HG02885 (cell line): ENCODE results near the gene HYDIN.
"Not testable (repeated sequence)": the region's sequence is repeated elsewhere in the genome, so short reads cannot be mapped to it uniquely, and the experiment has no call there.

Source experiments
- ATAC-seq: cut with Tn5 transposase; IDR thresholded peaks from one replicate; pipeline ENCODE4 v1.9.1; 2021; ENCODE audit warnings: mild to moderate bottlenecking; ENCODE audit not compliant: unreplicated experiment, poor library complexity

Gene HYDIN

DNA sequence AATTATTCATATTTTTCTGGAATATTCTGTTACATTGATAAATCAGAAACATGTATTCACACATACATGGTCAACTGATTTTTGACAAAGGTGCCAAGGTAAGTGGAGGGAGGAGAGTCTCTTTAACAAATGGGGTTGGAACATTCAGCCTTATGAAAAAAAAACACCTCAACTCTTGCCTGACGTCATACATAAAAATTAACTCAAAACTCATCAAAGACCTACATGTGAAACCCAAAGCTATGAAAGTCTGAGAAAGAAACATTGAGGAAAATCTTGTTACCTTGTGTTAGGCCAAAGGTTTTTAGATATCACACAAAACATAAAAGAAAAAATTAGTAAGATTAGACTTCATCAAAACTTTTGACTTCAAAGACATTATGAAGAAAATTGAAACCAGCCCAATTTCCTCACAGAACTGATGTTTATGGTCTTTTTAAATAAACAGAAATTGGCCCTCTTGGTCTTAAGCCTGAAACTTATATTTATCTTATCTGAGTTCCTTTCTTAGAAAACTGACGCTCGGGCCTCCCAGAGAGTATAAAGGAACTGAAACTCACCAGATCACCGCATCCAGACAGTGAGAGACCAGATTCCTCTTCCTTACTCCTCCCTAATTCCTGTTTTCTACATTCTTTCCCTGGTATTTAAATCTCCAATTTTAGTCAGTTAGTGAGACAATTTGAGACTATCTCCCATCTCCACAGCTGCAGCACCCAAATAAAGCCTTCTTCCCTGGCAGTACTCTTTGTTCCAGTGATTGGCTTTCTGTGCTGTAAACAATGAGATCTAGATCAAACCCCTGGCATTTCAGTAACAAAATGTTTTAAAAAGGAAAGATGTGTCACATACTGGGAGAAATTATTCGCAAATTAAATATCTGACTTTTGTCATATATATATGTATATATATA is 4.0 kb downstream of the HYDIN start:
- ATAC-seq, result no peak

DNA sequence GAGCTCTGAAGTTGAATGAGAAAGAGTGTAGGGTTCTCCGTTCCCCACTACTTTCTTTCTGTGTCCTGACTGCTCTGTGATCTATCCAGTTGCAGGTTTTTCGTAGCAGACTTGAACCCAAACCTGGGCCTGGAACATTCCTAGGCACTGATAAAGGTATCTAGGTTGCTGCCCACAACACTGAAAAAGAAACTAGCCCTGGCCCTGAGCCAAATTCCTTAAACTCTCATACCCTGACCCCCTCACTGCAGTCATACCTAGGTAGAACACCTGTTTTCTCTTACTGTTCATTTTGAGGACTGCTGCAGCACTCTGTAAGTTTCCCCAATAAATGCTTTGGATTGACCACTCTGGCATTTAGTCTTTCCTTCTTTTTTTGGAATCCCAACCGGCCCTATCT is 5.4 kb downstream of the HYDIN start:
- ATAC-seq, result no peak

DNA sequence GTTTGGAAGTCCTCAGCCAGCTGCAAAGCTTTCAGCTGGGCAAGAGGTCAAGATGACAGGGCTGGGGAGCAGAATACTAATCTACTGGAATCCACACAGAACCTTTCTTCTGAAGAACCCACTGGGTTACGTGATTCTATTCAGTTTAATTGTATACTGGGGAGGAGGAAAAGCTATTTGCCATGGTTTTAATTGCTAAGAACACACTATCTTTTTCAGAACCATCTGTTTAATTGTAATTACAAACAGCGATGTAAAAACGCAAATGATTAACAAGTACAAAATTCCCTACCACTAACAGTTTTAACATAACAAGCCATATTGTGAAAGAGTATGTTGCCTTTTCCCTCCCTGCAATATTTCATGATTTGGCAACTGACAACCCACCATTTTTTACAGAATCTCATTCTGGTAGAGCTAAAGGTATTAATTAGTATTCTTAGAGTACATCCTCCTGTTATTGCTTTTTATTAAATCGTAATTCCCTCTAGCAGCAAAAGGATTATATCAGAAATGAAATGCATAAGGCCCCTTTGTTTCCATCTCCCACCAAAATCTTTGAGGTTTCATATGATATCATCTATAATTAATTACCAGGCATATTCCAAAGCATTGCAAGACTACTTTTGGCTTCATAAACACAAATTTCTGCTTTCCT is 12.1 kb downstream of the HYDIN start:
- ATAC-seq, result no peak

DNA sequence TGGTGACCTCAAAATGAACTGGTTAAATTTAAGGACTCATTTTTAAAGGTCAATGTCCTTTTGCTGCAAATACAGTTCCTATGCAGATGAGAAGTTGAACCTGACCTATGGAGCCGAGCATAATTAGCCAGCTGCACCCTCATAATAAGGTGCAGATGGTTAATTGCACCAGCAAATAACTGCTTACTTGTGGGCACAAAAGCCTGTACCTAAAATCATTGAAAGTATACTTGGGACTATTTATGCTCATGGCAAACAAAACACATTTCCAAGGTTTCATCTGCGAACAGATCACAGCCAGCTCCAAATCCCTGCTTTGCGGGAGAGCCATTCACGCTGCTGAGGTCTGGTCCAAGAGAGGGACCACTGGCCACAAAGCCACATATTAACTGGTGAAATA is 13.0 kb downstream of the HYDIN start:
- ATAC-seq, result no peak

DNA sequence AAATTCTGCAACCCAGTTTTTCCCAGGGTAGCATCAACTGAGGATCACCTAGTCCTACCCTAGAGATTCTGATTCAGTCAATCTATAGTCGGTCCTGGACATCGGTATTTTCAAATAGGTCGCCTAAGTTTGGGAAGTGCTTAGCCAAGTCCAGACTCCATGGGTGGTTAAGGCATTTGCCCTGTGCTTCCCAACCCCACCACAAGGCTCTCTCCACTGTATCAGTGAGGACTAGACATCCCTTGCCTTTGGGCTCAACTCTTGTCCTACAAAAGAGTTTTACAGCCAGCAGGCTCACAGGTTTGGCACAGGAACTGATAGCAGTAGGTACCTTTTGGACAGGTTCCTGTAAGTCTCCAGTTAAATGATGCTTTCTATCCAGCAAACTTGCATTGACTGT is 13.8 kb downstream of the HYDIN start:
- no peak for ATAC-seq

DNA sequence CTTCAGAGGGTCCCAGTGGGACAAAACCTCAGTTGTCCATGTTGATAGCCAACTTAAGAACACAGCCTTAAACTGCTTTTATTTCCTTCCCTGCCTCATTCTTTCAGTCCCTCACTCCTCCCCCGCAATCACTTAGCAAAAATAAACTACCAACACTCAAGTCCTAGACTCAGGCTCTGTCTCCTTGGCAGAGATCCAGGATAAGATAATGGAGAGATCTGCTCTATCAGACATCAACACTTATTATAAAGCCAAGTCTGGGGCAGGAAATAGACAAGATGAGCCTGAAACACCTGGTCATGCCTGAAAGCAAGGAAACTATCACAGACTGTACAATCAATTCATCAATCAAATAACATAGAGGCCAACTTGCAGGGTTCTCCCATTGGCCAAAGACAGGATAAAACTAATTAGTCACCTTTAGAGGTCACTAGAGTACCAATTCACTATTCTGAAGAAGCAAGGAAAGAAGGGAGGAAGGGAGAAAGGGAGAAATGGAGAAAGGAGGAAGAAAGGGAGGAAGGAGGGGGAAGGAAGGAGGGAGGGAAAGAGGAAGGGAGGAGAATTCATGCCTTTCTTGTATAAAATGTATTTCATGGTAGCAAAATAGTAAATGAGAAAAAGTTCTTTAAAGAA is 15.7 kb downstream of the HYDIN start:
- ATAC-seq, result no peak

DNA sequence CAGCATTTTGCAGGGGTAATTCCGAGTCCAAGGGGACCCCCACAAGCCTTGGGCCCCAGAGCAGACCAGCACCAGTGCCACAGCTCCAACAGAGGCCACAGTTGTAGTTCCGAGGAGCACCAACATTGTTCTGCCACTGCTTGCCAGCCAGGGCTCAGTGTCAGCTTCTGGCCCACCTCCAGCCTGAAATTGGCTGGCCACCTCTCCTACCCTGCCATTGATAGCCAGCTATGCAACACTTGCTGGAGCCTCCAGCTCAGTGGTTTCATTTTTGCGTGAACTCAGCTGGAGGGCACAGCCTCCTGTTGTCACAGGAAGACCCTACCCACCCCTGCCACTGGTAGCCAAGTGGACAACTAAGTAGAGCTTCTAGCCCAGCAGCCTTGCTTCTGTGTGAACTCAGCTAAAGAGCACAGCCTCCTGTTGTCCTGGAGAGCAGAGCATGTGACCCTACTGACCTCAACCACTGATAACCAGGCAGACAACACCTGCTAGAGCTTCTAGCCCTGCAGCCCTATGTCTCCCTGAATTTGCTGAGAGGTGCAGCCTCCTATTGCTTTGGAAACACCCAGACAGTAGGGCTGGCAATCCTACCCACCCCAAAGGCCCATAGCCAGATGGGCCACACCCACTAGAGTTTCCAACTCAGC is 24.9 kb downstream of the HYDIN start:
- ATAC-seq, result no peak

DNA sequence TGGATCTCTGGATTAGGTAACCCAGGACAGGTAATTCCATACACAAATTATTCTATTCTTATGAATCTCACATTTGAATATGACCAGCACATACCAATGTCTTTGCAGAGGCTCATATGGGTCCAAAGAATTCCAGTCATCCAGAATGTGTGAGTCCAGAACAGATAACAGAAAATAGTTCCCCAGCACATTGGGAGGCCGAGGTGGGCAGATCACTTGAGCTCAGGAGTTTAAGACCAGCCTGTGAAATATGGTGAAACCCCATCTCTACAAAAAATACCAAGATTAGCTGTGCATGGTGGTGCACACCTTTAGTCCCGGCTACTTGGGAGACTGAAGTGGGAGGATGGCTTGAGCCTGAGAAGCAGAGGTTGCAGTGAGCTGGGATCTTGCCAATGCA is 26.9 kb downstream of the HYDIN start:
- no peak for ATAC-seq

DNA sequence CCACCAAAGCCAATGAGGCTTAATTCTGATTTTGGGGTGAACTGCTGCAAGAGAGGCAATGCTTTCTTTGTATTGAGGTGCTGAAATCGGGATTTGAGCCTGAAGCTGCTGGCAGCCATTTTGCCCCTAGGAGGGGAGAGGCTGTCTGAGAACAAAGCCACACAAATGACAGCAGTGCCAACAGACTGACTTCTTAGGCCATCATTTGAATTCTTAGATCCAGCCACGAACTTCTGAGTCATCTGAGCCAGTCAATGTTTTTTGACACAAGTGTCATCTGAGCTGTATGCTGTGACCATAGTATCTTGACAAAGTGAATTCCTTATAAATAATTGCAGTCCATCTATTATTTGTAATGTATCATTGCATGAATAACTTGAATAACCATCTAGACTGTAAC is 29.0 kb downstream of the HYDIN start:
- ATAC-seq, result no peak

DNA sequence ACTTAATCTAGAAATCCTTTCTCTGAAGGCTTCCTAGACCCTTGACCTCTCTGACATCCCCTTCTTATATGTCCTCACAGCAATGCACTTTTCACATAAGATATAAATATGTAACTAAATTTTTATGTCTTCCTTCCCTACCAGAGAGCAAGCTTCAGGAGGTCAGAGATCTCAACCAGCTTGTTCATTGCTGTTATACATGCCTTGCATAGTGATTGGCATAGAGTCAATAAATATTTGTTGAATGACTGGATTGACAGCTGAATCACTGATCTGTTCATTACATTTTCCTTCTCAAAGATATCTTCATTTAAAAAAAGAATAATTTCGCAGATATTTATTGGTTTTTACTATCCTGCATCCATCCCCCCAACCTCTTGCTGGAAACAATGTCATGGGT is 29.5 kb downstream of the HYDIN start:
- ATAC-seq, result no peak

DNA sequence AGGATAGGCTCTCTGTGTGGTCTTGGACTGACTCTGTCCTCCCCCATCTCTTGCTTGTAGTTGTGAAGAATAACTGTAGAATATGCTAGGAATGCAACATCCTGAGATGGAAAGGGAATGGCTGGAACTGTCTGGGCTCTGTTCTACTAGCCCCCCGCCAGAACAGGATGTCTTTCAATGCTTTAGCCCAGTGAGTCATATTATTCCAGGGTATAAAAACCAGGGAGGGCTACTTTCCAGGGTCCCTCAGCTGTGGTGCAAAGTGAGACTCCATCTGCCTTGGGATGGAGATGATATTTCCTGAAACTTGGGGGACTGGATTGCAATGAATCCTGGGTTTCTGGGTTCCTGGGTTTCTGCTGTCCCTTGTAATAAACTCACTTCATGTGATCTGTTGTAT is 32.1 kb downstream of the HYDIN start:
- ATAC-seq, result no peak

DNA sequence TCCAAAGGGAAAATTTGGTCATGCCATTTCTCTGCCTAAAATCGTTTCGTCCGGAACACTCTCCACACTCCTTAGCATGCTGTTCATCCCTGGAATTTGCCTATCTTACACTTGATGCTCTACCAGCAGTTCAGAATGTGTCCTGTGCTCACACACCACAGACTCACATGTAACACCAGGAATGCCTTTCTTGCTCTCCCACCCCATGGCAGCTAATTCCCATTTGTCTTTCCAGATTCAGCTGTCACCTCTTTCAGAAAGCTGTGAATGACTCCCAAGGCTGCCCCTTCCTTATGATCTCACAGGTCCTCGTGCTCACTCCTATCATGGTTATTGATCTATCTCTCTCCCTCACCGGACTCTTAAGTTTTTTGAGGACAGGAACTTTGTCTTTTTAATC is 38.1 kb downstream of the HYDIN start:
- no peak for ATAC-seq

DNA sequence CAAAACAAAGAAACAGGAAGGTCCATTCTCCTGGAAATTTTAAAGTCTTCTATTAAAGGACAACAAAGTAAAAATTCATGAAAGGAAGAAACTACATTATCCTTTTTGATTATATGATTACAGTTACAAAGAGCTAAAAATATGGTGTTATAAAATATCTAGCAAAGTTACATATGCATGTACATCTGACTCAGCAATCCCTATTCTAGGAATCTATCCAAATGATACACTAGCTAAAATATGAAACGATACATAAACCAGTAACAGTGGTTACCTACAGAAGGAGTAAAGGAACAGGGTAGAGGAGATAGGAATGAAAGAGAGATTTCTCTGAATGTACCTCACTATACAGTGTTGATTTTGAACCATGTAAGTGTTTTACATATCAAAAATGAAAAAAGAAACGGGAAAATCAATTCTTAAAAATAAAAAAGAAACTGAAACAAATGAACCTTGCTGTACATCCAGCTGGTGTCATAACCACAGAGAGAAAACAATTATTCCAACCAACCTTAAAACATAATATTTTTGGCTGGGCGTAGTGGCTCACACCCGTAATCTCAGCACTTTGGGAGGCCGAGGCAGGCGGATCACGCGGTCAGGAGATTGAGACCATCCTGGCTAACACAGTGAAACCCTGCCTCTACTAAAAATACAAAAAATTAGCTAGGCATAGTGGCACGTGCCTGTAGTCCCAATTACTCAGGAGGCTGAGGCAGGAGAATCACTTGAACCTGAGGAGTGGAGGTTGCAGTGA is 41.4 kb downstream of the HYDIN start:
- ATAC-seq, result no peak

DNA sequence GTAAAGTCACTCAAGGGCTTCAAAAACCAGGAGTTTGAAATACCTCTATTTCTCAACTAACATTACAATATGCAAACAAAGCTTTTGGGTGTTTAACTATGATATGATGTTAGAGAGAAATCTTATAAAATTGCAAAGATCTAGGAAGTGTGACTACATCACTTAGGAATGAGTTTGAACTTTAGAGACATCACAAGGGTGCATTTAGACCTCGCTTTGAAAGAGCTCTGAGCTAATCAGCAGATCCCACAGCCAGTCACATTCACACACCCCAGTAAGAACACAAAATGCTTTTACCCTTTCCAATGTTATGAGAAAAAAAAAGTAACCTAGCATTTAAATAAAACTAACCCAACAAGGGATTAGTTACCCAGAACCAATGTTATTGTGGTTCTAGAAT is 45.2 kb downstream of the HYDIN start:
- no peak for ATAC-seq

DNA sequence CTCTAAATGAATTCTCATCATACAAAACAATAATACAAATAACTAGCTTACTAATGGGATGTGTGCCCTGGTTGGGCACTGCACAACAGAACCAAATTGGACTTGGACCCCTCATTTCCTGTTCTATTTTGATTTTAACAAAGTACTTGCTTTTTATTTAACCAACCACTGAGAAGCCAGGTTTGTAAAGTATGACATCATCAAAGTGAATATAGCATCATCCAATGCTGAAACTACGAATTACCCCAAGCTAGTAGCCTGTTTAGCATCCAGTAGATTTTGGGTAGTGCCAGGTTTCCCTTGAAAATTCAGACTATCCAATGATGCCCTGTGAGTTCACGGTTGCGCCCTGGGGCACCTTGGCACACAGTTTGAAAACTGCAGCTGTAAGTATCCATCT is 51.0 kb downstream of the HYDIN start:
- ATAC-seq, result no peak

DNA sequence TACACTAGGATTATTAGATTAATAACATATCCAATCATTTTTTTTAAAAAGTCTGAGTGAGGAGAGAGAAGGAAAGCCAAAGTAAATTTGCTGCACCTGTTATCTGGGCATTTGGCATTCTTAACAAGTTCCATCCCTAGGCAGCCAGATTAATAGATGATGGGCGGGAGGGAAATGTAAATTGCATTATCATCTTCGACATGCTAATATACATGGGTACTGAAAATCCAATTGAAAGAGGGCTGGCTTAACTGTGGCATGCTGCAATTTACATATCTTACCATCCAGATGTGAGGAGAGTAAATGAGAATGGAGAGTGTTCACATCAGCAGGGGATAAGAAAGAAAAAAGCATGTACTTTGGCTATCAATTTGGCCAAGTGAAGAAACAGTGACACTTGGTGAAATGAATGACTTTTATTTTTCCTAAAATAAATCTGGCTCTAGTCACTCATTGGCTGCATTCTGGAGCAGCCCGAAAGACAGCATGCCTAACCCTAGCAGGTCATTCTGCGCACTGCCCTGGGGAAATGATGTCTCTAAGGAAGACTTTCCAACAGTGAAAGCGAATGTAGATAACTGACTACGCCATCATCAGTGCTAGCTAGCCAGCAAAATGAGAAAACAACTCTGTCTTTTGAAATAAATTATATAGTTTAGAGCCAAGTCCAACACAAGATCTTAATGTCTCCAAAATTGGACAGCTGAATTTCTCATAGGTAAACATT is 57.9 kb downstream of the HYDIN start:
- ATAC-seq, result no peak

DNA sequence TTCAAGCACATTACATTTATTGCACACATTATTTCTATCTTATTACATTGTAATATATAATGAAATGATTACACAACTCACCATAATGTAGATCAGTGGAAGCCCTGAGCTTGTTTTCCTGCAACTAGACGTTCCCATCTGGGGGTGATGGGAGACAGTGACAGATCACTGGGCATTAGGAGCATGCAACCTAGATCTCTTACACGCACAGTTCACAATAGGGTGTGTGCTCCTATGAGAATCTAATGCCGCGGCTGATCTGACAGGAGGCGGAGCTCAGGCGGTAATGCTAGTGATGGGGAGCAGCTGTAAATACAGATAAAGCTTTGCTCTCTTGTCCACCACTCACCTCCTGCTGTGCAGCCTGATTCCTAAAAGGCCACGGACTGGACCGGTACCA is 69.5 kb downstream of the HYDIN start:
- ATAC-seq, result not testable (repeated sequence)

DNA sequence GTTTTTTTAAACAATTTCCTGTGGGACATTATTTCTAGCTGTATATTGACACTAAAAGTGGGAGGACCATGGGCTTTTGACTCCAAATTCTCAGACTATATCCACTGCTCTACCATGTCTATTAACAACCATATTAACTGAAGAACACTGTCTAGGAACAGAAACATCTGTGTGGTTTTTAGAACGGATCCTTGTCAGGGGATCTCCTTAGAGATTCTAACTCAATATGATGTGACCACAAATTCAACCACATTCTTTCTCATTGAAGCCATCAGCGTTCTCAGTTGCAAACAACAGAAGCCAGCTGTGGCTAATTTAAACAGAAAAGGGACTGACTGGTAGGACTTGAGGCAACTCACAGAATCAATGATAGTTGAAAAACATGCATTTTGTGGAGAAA is 73.2 kb downstream of the HYDIN start:
- ATAC-seq, result not testable (repeated sequence)

DNA sequence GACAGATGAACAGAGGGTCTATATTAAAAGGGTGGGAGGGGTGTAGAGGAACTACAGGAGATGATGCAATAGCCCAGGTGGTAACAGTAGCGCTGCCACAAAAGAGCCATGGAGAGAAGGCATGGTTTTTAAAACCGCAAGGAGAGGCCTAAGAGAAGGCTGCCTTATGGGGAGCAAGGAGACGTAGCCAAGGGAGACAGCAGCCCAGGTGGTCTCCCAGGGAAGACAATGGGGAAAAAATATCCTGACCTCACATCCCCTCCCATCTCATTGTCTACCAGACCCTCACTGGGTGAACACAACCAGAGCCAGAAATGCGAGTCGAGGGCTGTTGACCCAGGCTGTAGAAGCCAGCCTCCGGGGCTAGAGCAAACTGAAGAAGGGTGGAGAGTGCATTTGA is 77.2 kb downstream of the HYDIN start:
- ATAC-seq, result not testable (repeated sequence)

DNA sequence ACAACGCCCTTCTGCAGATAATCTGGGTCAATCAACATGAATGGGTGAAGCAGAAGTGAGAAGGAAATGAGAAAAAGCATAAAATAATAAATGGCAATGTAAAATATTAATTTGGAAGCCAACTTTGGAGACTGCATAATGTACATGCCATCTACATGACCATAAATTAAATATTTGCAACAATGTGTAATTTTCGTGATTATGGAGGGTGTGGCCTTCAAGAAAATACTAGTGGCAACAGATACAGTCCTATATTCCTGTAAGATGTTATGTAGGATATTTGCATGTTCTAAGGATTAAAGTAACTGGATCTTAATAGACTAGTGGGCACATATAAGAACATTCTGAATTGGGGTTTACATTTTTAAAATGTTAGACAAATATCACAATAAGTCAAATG is 78.9 kb downstream of the HYDIN start:
- ATAC-seq, result not testable (repeated sequence)
